GM18507 (cell line): ENCODE data around the gene INPP5E.

Experiments used
- DNase-seq: peaks from one replicate; pipeline ENCODE4 v3.0.0; 2011; ENCODE audit warnings: low read depth; ENCODE audit not compliant: insufficient read length; ENCODE audit errors: extremely low spot score
- FAIRE-seq: peaks from 2 replicates; lab custom pipeline; 2011; peaks lifted over from hg19 to GRCh38; lab: Jason Lieb, UNC

The INPP5E gene

DNA sequence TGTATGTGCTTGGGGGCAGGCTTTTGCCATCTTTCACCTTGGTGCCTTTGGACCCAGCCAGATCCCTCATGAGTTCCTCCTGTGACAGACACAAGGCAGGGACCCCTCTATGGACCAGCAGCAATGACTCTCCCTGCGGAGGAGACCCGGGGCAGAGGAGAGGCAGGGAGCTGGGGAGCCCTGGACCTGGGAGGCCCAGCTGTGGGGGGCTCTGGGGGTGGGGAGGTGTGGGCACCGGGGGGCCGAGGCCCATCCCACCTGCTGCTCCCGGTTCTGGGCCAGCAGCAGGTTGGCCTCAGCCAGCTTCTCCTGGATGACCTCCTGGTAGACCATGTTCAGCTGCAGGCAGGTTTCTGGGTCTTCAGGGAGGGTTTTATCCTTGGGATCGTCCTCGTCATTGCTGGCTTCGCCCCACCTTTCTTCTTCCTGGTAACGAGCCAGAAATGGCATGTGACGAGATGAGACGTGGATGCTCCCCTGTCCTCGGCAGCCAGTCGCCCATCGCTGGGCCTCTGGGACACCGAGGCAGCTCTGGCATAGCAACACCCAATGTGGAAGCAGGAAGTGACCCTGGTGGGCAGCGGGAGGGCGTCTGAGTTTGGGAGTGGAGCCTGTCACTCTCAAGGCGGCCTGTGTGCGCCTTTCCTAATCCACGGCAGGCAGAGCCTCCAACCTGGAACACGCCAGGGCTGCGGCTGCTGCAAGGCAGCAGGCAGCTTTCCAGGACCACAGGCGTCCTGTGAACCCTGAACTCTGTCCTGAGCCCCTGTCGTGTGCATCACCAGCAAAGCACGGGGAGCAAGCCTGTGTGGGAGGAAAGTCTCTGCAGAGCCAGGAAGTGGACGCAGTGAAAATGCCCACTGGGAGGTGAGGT lies 44.1 kb downstream of the INPP5E start:
- FAIRE-seq, result no peak
- no peak for DNase-seq

DNA sequence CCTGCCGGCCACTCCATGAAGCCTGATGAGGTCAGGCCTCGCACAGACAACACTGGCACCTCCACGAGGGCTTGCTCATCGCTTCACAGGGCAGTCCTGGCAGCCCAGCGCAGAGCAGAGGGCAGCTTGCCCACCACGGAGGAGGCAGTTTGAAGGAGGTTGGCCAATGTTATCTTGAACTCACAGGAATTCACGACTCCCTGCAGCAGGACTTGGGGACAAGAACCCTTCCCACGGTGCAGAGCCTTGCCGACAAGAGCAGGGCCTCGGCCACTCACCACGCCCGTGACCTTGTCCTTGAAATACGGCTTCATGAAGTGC lies 44.7 kb downstream of the INPP5E start:
- FAIRE-seq, result no peak
- DNase-seq, result no peak

DNA sequence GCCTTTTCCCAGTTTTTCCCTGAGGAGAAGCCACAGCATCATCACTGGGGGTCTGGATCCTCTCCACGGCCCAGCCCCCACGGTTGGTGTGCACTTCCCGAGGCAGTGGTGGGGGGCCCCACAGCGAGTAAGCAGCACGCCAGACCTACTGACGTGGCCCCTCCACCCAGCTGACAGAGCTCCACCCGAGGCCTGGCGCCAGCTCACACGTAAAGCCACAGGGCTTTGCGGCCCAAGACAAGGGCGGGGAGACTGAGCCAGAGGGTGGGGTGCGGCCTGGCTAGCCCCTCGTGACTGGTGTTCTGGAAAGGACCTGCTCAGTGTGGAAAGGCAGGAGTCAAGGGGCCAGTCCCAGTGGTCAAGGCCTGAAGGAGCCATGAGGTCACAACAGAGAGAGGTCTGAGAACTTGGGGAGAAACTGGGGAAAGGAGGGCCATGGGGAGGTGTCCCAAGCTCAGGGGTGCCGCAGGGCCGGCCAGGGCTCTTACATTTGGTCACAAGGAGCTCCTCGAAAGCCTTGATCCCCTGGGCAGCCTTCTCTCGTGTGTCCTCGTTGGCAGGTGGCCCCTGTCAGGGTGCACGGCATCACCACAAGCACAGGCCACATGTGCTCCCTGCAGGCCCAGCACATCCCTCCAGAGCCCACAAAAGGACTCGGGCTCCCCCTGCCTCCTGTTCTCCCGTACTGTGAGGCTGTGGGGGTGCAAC lies 45.2 kb downstream of the INPP5E start:
- DNase-seq (no peak), FAIRE-seq (no peak)

DNA sequence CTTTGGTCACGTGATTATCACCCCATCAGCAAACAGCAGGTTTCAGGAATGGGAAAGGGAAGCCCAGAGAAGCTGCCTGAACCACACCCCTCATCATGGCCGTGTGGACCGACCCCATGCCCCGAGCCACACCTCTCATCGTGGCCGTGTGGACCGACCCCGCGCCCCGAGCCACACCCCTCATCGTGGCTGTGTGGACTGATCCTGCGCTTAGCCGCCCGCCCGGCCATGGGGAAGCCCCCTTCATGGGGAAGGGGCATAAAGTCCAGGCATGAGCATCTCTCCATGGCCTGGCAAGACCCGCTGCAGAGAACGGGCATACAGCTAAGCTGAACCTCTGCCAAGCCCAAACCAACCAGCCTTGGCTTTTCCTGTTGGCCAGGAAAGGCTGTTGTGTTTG lies 46.1 kb downstream of the INPP5E start:
- no peak for FAIRE-seq
- DNase-seq, result no peak

DNA sequence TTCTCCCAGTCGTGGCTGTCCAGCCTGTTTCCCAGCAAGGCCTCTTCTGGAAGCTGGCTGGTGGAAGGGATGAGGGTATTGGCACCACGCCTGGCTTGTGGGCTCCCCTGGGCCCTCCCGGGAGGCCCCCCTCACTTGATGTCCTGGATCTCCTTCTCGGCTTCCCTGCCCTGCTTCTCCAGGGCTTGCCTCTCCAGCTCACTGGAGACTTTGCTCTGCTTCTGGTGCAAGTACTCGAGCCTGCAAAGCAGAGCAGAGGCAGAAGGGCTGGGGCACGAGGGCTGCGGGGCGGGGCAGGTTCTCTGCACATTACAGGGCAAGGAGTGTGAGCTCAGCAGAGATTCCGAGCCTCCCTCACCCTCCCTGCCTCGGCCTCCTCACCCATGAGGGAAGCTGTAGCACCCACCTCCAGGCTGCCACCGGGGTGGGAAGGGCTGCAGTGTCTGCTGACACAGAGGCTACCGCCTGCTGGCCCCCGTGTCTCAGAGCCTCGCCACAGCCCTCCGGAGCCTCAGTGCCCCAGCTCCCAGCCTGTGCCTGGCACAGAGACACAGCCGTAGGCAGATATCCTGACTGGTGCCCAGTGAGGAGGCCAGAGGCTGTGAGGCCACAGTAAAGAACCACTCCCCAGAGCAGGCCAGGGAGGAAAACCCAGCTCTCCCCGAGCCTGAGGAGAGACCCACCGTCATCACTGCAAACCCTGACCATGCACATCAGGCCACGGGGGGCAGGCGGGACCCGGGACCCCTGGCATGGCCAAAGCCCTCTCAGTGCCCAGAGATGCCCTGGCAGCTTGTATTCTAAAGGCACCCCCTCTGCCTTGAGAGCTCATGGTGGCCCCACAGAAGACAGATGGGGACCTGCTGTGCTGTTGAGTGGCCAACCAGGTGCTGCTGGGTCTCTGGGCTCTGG lies 46.9 kb downstream of the INPP5E start:
- DNase-seq, result no peak
- no peak for FAIRE-seq

DNA sequence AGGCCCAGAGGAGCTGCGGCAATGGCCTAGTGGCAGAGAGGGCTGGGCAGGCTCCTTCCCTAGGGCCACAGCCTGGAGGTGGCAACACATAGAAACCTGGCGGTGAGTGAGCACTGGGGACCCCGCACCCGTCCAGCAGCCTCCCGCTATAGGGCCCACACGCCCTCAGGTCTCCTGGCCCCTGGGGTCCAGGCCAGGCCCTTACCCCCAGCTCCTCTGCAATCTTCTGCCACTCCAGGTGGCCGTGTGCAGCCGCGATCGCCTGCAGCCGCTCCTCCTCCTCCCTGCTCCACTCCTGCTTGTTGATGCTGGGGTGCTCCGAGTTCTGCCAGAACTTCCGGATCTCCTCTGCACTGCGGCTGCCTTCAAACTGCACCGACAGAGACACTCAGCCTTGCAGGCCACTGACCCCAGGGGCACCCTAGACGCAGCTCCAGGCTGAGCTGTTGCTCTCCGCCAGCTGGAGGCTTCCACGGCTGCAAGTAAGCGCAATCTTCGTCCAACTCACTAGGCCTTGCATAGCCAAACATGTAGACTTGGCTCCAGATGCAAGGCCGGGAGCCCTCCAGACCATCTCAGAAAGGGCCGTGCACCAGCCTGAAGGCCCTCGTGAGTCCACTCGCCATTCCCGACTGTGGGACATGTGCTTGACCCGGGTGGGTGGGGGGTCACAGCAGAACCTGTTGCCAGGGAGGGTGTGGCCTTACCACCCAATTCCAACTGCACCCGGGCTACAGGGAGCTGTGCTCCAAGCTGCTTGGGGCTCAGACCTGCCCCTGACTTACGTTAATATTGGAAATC lies 47.7 kb downstream of the INPP5E start:
- FAIRE-seq (no peak), DNase-seq (no peak)

DNA sequence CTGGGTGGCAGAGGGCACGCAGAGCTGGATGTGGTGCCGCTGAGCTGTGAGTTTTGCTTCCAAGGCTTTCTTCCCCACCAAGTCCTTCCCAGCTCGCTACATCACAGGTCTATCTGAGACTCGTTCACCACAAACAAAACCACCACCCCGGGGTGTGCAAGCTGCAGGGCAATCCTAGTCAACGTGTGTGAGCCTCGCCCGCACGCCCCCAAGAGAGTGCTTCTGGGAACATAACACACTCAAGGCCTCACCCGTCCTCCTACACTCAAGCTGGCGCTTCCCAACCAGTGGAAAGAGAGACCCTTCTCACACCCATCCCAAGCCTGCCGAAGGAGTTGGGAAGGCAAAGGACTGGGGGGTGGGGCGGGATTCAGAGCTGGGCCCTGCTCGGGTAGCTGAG lies 50.2 kb downstream of the INPP5E start:
- DNase-seq (no peak), FAIRE-seq (no peak)

DNA sequence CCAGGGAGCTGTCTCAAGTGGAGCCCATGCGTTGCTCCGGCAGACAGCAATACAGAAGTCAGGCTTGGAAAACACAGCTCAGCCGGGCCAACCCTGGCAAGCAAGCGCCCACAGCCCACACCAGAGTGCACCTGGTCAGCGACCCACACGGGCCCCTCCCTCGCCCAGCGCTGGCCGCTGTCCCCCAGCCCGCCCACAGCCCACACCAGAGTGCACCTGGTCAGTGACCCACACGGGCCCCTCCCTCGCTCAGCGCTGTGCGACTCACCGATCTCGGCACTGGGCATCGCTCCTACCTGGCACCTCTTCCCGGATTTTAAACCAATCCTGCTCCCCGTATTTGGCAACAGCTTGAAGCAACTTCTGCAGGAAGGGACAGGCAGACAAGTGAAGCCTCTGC lies 52.4 kb downstream of the INPP5E start:
- DNase-seq (no peak), FAIRE-seq (no peak)

DNA sequence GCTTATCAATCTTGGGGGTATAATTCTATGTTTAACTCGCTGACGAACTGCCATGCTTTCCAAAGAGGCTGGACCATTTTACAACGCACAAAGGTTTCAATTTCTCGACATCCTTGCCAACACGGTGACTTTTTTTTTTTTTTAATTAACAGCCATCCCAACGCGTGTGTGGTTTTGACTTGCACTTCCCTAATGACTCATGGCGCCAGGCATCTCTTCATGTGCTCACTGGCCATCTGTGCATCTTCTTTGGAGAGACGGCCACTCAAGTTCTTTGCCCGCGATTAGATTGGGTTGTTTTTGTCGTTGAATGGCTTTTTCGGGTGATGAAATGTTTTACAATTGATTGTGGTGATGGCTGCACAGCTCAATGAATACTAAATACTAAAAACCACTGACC lies 53.6 kb downstream of the INPP5E start:
- FAIRE-seq (no peak), DNase-seq (no peak)

DNA sequence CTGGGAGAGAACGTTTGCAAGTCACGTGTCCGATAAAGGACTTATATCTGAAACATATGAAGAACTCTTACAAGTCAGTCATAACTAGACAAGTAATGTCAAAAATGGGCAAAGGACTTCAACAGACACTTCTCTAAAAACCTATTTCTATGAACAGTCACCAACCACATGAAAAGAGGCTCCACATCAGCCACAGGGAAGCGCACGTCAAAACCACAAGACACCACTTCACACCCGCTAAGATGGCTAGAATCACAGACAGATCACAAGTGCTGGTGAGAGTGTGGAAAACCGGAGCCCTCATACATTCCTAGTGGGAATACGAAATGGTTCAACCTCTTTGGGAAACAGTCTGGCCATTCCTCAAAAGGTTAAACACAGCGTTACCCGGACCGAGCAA lies 54.6 kb downstream of the INPP5E start:
- FAIRE-seq (no peak), DNase-seq (no peak)

DNA sequence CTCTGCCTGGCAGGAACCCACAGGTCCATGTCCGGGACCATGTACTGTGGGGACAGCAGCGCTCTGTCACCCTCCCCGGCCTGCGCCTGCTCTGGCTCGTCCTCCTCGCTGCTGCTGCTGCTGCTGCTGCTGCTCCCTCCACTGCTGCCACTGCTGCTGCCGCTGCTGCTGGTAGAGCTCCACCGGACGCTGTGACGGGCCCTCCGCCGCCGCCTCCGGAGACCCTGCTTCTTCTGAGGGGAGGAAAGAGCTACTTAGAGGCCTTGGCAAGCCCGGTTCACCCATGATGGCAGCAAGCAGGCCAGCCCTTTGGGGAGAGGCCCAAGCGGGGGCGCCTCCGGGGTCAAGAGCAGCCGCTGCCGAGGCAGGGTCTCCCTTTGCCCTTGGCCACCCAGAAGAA lies 56.2 kb downstream of the INPP5E start:
- no peak for DNase-seq
- no peak for FAIRE-seq

DNA sequence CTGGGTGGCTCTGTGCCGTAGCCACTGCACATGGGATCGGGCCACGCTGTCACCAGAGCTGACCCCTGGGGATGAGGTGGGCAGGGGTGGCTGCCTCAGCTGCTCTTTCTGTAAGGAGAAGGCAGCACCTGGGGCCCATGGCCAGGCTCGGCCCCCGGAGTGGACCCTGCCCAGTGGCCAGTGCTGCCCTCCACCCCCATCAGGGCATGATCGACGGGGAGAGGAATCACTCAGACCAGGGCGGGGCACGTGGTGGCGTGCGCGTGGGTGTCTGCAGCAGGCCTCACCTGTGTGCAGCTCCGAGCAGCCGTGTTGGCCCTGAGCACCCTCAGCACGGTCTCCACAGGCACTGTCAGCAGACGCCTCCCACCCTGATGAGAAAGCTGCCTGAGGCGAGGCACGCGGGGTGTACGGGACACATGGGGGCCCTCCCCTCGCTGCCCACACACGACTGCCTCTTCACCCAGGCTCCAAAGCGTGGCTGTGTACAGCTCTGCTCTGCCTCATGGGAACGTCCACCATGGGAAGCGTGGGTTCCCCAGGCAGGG lies 57.6 kb downstream of the INPP5E start:
- FAIRE-seq, result no peak
- no peak for DNase-seq

DNA sequence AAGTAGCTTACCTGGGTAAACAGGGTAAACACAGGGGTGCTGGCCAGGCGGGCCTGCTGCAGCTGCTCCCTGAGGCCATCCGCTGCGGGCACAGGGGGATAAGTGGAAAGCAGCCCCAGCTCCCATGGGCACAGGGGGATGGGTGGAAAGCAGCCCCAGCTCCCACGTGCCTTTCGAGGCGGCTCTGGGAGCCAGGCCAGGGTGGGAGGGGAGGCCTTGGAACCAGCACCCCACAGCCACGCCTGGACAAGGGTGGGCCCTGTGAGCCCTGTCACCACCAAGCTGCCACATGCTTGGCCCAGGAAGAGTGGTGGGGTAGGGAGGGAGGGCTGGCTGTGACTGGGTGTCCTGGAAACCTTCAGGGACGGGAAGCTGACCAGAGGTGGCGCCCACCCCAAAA lies 58.3 kb downstream of the INPP5E start:
- DNase-seq, result no peak
- FAIRE-seq, result no peak

DNA sequence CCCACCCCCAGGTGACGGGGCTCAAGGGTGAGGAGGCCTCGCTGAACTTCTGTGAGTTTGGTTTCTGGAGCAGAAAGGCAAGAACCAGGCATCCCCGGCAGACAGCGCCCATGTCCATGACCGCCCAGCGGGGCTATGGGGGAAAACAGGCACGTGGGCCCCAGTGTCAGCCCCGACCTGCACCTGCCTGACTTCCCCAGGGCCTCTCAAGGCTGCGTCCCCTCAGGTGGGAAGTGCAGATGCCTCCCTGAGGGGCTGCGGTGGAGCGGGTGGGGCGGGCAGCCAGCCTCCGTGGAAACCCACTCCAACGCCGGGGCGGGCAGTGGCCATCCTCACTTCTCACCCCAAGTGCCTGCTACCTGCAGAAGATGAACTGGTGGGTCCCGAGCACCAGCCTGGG lies 59.3 kb downstream of the INPP5E start:
- FAIRE-seq, result no peak

DNA sequence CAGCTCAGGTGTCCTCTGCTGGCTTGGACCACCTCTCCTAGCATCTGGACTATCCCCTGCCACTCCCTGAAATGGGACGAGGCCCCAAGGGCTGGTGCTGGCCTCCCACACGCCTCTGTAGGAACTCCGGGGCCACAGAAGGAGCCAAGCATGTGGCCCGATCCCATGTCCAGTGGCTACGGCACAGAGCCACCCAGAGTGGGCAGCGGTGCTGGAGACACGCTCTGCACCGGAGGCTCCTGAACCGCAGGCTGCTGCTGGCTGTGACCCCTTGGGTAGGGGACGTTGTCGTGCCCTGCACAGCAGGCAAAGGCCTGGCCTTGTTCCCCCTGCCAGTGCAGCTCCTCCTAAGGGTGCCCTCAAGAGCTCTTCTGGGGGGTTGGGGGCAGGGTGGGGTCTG lies 59.8 kb downstream of the INPP5E start:
- FAIRE-seq (no peak), DNase-seq (no peak)

More for the DNA sequence above, 59.3 kb downstream of the INPP5E start:
- DNase-seq, result no peak

DNA sequence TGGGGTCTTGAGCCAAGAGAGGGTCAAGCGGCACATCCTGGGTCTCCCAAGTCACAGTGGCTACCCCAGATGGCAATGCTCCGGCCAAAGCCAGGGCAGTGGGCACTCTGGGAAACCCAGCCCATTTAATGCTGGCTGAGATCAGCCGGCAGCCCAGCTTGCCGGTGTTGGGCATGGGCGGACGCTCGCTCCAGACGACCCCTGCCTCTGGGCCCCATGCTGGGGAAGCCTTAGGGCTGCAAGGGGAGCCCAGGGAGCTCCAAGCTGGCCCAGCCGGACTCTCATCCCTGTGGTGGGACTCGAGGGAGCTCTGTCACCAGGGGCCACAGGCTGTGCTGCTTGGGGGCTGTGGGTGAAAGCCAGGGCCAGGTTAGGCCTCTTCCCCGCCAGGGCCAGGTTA lies 60.2 kb downstream of the INPP5E start:
- no peak for FAIRE-seq
- no peak for DNase-seq

DNA sequence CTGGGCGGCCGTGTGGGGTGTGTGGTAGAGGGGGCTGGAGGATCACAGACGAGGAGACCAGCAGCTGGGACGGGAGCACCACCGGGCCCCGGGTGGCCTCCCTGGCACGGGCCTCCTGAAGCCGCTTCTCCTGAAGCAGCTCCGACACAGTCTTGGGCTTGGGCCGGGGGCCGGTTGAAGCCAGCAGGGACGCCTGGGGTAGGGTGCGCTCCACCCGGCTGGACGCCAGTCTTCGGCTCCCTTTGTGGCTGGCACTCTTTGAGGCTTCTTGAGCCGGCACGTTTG lies 60.7 kb downstream of the INPP5E start:
- FAIRE-seq (no peak), DNase-seq (no peak)
